Glomerular visceral epithelial cell (primary cell): ENCODE results near the gene CYBC1.
"Not testable (repeated sequence)": the region's sequence is repeated elsewhere in the genome, so short reads cannot be mapped to it uniquely, and the experiment has no call there.

Experiments
- DNase-seq: peaks from one replicate; pipeline ENCODE4 v3.0.0-alpha.2; 2016; ENCODE audit errors: extremely low spot score

Gene CYBC1

DNA sequence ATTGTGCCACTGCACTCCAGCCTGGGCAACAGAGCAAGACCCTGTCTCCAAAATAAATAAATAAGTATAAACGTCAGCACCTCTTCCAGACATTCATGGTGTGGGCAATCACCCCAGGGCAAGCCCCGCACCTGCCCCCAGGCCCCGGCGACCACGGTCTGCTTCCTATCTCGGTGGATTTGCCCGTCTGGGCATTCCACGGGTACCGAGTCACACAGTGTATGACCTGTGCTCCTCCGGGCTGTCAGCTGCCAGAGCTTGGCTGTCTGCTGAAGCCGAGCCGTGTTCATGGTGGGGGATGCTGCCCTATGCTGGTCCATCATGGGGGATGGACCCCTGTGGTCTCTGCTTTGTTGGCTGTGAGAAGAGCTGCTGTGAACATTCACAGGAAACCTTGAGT lies 15.4 kb downstream of the CYBC1 start:
- DNase-seq: peak; percentile 60

DNA sequence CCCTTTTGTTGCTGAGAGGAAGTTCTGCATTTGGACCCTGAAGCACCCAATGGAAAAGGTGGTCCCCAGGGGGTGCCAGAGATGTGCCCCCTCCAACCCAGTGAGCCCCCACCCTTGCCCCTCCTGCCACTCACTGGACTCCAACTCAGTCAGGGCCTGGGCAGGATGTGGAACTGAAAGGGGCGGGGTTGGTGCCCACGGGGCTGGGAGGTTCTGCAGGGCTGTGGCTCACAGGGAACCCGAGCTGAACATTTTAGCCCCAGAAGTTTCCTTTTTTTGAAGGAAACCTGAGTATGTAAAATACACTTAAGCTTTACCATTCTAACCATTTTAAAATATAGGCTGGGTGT lies 16.4 kb downstream of the CYBC1 start:
- DNase-seq: no peak

DNA sequence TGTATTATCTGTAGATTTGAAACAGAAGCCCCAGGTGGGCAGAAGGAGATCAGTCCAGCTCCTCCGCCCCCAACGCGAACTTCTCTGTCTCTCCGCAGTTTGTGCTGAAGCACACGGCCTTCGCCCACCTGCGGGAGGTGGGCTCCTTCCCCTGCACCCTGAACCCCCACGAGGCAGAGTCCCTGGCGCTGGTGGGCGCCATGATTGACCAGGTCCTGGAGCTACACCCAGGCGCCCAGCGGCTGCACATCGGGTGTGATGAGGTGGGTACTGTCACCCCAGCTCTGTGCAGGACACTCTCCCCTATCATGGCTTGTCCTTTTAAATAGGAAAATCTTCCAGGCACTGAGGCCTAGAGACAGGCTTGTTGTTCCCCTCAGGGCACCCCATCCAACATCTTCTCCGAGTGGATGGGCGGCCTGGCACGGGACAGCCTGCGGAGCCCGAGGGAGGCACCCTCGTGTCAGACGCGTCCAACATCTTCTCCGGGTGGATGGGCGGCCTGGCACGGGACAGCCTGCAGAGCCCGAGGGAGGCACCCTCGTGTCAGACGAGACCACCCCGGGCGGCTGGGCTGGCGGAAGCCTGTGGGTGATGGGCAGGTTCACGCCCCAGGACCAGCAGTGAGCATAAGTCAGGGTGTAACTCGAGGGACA lies 16.9 kb downstream of the CYBC1 start:
- no peak for DNase-seq

DNA sequence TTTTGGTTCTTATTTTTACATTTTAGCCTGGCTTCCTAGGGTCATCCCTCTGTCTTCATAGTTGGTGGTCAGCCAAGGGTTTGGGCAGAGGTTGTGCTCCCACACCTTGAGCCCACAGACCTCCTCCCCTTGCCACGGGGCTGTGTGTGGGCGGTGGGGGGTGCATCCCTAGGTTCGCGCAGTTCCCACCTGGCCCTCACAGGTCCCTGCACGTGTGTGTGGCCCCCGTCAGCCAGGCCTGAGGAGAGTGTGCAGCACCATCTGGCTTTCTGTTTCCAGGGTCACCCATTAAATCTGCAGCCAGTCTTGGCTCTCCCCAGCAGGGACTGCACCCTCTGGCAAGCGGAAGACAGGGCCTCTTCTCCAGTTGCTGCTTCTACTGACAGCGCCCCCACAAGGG lies 18.5 kb downstream of the CYBC1 start:
- no peak for DNase-seq

DNA sequence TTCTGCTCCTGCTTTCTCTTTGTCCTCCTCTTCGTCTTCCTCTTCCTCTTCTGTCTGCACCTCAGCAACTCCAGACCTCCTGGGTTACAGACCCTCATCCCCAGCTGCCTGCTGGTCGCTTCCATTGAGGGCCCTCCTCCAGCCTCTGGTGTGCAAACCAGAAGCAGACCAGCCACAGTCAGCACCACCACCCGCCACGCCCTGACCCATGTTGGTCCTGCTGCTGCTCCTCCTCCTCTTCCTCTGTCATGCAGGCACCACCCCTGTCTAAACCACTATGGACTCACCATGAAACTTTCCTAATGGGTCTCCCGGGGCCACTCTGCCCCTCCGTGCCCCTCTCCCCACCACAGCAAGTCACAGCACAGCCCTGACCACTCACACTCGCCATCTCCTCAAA lies 20.7 kb downstream of the CYBC1 start:
- no peak for DNase-seq

DNA sequence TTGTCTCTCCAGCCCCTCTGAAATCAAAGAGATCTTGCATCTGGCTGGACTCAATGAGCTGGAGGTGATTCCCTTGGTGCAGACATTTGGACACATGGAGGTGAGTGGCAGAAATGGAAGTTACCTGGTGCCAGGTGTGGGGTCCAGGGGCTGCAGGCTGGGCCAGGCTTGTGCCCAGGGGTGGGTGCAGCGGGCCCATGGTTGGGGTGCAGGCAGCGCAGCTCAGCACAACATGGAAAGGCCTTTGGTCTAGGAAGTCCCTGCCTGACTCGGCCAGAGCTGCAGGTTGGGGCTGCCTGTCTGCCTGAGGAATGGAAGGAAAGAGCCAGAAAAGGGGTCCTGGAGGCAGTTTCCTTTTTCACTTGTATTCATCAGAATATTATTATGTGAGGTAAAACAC lies 22.0 kb downstream of the CYBC1 start:
- no peak for DNase-seq

DNA sequence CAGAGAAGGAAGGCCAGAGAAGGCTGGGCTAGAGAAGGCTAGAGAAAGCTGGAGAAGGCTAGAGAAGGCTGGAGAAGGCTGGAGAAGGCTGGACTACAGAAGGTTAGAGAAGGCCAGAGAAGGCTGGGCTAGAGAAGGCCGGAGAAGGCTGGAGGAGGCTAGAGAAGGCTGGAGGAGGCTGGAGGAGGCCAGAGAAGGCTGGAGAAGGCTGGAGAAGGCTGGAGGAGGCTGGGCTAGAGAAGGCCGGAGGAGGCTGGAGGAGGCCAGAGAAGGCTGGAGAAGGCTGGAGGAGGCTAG lies 25.7 kb downstream of the CYBC1 start:
- DNase-seq: no peak

DNA sequence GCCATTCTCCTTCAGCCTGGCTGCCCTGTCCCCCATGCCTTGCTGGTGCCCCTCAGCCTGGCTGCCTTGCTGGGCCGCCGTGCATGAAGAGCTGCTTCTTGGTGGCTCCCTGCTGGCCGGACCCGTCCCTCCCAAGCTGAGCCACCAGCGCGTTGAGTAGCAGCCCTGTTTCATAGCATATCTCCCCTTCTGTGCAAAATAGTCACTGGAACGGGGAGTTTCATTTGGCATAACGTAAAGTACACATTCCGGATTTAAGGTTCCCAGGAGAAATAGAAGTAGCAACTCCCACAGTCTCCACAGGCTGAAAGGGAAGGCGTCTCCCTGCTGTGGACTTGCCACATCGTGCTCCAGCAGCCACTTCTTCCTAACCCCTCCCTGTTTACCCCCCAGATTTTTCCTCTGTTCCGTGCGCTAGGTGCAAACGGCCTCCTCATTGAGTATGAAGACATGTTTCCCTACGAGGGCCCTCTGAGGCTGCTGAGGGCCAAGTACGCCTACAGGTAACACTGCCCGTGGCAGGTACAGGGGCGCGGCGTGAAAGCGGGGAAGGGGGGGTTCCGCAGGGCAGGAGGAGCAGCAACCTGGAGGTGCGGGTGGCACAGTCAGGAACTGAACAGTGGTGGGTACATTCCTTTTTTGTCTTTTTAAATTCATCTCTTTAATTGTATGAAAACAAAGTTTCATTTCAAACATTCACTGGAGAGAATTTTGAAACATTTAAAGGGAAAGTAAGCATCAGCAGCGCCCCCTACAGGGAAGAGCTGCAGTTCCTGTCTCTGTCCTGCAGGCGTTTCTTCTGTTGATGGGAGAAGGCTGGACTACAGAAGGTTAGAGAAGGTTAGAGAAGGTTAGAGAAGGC lies 26.3 kb downstream of the CYBC1 start:
- no peak for DNase-seq

DNA sequence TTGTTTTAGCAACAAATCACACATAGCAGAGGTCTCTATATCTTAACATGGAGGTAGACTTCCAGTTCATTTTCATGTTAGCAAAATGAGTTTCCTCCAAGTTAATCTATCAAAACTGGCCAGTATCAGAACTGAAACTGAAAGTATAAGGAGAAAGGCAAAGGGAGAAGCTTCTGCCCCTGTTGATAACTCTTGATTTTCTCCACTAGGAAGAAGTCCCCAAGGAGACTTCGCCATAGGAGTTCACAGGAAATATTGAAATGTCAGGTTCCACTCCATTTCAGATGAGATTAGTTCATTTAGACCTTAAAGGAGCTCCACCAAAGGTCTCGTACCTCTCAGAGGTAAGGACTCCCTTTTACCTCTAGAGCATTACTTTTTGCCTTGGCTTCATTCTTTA lies 31.0 kb downstream of the CYBC1 start:
- DNase-seq: no peak

DNA sequence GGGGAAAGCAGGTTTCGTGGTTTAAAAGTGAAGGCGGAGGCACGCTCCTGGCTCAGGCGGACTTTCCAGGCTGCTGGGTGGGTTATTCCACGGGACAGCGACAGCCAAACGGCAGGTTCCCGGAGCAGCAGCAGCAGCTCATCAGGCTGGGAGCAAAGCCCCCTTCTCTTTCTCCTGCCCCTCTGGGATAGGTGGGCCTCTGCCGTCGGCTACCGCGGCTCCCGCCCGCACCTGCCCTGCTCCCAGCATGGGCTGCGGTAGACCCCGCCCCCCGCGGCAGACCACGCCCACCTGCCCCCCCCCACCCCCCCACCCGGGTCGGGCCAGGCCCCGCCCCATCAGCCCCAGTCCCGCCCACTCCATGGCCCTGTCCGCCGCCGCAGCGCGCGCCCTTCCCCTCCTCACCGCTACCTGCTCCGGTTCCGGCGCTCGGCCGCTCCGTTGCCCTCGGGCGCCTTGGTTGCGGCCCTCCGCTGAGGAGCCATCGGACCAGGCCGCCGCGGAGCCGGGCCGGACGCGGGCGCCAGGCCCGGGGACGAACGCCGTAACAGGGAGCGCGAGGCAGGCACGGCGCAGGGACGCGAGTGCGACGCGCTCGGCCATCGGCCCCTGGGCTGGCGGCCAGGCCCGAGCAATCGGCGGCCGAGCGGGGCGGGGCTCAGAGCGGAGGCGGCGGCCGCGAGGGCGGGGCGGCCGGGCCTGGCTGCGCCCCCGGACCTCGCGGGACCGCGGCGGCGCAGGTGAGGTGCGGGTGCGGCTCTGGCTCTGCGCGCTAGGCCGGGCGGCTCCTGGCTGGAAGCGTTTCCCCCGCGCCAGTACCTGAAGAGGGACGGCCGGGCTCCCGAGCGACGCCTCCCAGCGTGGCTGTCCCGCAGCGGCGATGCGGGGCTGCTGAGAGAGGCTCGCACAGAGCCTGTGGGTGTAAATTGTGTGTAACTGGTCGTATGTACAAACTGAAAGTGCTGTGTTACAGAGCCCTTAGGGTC lies 32.3 kb downstream of the CYBC1 start, which contains the start of the genes HEXD and OGFOD3:
HEXD (plus strand) TSS at position 347 of the 986 bp plus-strand sequence. CDS start 1,453 bp downstream, outside the sequence.
OGFOD3 (minus strand) TSS at position 586 of the 986 bp plus-strand sequence; CDS start at position 485, 101 bp downstream.
- DNase-seq: peak; percentile 86

DNA sequence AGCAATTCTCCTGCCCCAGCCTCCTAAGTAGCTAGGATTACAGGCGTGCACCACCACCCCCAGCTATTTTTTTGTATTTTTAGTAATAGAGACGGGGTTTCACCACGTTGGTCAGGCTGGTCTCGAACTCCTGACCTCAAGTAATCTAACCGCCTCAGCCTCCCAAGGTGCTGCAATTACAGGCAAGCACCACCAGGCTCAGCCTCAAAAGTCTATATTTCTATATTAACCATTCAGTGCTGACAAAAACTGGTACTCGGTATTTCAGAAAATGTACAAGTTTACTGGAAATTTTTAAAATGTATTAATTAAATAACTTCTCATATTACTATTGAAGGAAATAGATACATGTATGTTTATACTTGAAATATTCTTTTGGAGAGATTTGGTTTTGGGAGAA lies 33.8 kb downstream of the CYBC1 start:
- no peak for DNase-seq

DNA sequence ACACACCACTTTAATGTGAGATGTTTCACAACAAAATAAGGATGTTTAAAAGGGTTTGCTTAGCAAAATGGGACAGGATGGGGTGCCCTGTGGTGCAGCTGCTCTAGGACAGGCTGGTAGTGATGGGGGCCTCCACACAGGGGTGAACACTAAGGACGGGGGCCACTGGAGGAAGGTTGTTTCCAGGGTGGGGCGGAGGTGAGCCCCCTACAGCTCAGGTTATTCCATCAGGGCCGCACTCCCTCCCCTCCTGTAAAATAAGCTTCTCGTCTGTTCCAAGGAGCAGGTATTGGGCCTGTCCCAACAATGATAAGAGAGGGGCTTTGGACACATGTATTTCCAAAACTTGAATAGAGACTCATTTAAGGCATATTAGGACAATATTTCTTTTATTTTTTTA lies 34.3 kb downstream of the CYBC1 start:
- no peak for DNase-seq

DNA sequence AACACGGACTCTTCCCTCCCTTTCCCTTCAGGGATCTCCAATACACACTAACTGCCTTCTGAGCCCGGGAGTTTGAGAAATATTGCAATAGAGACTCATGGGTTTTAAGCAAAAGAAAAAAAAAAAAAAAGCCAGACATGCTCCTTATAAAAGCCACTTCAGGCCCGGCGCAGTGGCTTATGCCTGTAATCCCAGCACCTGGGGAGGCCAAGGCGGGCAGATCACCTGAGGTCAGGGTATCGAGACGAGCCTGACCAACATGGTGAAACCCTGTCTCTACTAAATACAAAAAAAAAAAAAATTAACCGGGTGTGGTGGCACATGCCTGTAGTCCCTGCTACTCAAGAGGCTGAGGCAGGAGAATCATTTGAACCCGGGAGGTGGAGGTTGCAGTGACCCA lies 34.8 kb downstream of the CYBC1 start:
- no peak for DNase-seq

DNA sequence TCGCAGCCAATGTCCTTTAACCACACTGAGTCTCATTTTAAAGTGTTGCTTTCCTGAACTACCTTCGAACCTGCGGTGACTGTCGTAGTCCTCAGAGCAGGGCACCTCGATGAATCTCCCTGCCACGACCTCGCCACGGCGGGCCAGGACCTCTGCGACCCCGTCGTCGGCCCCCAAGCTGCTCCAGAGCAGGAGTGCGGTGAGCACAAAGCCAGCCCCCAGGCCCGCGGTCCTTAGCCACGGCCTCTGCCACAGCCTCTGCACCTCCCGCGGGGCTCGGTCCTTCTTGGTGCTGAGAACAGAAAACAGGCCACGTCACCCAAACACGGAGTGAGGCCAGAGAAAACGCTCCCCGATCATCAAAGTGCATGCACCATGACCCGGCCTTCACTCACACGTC lies 35.2 kb downstream of the CYBC1 start:
- DNase-seq: no peak

DNA sequence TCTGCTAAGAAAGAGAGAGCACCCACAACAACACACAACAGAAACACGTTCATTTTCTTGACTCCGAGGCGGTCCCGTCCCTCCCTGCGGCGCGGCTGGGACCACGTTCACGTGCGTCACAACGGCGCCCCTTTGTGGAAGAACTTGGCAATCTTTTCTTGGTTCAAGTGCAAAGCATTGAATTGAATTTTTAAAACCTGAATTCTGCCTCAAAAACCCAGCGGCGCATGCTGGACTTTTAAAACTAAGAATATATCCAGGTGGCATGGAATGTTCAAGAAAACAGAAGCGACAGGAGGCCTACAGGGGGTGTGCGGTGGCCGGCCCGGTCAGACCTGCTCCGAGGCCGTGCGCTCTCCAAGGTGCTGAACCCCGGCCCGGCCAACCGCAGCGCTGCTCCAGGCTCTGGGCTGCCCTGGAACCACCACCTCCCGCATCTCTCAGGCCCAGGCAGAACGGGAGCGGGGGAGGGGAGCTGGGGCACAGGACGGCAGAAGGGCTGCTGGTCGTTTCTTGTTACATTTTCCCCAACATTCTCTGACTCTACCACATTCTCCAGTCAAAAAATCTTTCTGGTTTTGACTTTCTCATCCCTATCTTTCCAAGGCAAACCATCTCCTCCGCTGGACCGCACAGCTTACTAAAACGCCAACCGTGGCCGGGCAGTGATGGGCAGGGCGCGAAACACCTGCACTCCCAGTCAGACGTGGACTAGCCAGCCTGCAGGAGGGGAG lies 35.8 kb downstream of the CYBC1 start:
- peak; percentile 71 for DNase-seq

DNA sequence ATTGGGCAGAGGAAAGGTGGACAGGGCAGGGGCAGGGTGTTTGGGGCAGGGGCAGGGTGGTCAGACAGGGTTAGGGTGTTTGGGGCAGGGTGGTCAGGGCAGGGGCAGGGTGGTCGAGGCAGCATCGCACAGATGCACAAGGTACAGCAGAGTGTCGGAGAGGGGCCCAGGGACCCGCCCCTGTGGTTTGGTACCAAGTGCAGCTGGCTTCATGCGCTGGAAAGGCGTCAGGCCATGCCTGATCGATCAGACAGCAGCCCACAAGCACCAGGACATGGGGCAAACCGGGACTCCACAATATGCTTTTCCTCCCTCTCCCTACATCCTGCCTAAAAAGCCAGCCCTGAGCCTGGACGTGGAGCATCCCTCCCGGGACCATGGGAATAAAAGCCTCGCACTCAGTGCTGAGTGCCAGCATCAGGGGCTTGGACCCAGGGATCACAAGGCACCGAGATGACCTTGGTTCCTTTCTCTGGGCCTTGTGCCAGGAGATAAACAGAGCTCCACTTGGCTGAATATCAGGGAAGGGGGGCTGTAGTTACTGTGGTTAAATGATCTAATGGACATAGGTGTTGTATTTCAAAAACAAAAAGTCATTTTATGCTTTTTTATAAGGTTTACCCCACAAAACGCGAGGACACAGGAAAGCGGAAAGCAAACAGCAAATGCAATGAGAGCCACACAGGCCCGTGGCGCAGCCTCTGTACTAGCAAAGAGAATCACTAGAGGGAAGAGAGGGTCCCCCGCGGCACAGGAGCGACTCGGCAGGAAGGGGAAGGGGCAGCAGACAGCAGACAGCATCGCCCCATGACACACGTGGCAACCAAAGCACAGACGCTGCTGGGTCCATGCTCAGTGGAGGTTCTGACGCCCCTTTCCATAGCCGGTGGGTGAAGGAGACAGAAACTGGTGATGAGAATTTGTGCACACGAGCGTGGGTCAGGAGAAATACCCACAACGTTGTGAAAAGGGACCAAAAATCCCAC lies 37.7 kb downstream of the CYBC1 start:
- no peak for DNase-seq

DNA sequence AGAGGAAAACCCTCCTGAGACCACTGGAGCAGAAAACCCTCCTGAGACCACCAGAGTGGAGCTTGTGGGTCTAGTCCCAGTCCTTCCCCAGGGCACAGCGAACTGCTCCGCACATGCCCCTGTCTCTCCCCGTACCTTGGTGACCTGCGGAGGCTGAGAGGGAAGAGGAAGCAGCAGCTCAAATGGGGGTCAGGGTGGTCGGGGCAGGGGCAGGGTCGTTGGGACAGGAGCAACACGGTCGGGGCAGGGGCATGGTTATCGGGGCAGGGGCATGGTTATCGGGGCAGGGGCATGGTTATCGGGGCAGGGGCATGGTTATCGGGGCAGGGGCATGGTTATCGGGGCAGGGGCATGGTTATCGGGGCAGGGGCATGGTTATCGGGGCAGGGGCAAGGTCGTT lies 38.5 kb downstream of the CYBC1 start:
- DNase-seq: not testable (repeated sequence)

DNA sequence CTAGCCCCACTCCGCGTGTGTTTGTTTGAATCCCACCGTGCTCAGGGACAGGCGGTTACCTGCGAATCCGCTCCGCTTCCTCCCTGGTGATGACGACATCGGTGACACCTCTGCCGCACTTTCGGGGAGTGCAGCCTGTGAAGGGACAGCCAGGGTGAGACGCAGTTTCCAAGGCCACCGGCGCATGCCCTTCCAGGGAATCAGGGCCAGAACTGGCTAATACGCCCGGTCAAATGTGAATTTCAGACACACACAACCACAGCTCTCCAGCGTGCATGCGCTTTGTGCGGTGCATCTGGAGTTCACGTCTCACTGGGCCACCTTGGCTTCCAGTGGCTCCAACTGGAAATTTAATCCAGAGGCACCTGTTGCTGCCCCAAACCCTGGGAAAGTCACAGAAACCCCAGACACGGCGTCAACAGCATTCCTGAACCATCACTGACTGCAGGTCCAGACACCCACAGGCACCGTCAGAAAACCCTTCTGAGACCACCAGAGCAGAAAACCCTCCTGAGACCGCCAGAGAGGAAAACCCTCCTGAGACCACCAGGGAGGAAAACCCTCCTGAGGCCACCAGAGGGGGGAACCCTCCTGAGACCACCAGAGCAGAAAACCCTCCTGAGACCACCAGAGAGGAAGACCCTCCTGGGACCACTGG lies 39.0 kb downstream of the CYBC1 start:
- DNase-seq: no peak

DNA sequence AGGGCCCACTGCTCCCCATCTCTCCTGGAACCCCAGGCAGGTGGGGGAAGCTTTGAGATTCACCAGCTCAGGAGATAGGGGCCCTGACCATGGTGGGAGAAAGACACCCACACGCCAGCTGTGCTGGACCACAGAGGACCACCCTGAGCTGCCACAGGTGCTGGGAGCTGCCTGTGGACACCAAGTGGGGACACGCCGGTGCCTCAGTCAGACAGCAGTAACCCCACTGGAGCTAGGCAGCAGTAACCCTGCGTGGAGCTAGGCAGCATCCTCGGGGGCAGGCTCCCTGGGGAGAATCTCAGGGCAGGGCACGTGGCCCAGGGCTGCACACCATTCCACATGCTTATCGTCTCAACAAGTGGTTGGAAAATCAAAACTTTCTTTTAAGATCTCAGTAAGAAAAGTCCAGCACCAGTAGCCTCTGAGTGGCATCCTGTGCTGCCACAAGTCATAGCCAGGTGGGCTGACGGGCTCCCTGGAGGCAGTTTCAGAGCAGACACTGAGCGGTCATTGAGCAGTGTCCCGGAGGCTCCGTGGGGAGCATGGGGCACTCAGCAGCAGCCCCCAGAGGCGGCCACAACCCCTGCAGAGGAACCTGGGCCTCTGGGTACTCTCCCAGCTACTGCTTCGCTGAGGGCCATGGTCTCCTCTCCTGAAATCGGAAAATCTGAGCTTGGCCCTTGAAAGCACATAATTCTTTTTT lies 40.4 kb downstream of the CYBC1 start:
- DNase-seq: no peak
